NB4 (cell line): ENCODE data around the gene COX6A1.

Experiments used
- DNase-seq: peaks from one replicate; pipeline ENCODE4 v3.0.0; 2010; ENCODE audit warnings: low read depth
- H3K4me3 ChIP-seq: one replicate; pipeline ENCODE4 v1.5.1; 2011; ENCODE audit warnings: mild to moderate bottlenecking, low read depth, low read length, moderate library complexity
- MYC ChIP-seq: IDR thresholded peaks from 2 replicates; pipeline ENCODE4 v1.6.1; 2011; ENCODE audit warnings: low read depth, low read length
- POLR2A ChIP-seq: IDR thresholded peaks from 2 replicates; pipeline ENCODE4 v1.6.1; 2011; ENCODE audit warnings: mild to moderate bottlenecking; ENCODE audit not compliant: insufficient read length; ENCODE audit errors: extremely low read depth
- TF ChIP-seq, protein P1 (sequence below): IDR thresholded peaks from one replicate; pipeline ENCODE4 v1.5.1; 2012; ENCODE audit warnings: low read depth, low read length
- TF ChIP-seq, protein P2 (sequence below): IDR thresholded peaks from 2 replicates; pipeline ENCODE4 v1.6.1; 2011; ENCODE audit warnings: low read depth, low read length

COX6A1 gene

DNA sequence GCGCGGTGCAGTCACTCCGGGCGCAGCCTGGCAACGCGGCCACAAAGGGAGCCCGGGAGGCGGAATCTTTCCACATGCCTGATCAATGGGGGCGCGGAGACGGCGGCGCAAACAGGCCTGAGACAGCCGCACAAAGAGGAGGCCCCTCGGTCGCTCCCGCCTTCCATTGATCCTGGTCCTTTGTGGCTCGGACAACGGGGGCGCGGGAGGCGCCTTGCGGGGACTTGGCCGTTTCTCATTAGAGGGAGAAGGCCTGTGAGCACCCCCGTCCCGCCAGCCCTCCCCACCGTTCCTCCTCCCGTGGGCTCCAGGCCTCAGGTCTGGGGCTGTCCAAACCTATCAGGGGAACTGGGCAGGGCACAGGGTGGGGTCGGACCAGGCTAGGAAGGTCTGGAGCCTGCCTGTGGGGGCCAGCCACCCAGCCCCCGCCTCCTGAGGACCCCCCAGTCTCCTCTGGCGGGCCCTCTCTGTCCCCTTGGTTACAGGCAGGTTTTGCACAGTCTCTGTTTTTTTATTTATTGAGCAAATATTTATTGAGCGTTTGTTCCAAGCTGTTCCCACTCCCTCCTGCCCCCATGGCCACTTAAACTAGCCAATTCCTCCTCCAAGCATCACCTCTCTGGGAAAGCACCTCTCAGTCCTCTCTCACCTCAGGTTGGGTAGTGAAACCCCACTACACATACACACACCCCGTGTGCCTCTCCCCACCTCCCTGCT, 39.9 kb upstream of the COX6A1 start:
- DNase-seq, result no peak

DNA sequence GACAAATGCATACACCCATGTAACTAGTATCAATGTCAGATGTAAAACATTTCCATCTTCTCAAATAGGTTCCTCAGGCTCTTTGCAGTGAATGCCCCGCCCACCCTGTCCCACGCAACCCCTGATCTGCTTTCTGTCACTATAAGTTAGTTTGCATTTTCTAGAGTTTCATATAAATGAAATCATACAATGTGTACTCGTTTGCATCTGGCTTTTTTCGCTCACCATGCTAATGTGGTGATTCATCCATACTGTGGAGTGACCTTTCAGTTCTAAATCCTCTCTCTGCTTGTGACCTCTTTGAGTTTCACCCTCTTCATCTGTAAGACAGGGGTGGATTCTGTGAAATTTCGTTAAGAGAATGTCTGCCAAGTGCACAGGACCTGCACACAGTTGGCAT, 38.4 kb upstream of the COX6A1 start:
- H3K4me3 ChIP-seq, result no peak overlapping the region
- no peak for DNase-seq
- TF ChIP-seq, protein P1, sequence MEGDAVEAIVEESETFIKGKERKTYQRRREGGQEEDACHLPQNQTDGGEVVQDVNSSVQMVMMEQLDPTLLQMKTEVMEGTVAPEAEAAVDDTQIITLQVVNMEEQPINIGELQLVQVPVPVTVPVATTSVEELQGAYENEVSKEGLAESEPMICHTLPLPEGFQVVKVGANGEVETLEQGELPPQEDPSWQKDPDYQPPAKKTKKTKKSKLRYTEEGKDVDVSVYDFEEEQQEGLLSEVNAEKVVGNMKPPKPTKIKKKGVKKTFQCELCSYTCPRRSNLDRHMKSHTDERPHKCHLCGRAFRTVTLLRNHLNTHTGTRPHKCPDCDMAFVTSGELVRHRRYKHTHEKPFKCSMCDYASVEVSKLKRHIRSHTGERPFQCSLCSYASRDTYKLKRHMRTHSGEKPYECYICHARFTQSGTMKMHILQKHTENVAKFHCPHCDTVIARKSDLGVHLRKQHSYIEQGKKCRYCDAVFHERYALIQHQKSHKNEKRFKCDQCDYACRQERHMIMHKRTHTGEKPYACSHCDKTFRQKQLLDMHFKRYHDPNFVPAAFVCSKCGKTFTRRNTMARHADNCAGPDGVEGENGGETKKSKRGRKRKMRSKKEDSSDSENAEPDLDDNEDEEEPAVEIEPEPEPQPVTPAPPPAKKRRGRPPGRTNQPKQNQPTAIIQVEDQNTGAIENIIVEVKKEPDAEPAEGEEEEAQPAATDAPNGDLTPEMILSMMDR, result no peak
- TF ChIP-seq, protein P2, sequence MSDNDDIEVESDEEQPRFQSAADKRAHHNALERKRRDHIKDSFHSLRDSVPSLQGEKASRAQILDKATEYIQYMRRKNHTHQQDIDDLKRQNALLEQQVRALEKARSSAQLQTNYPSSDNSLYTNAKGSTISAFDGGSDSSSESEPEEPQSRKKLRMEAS, result no peak
- TF ChIP-seq POLR2A (no peak), MYC (no peak)

More for the DNA sequence above, 39.9 kb upstream of the COX6A1 start:
- TF ChIP-seq MYC (no peak), POLR2A (no peak)
- TF ChIP-seq, protein P2, result no peak
- TF ChIP-seq, protein P1, result no peak
- no peak overlapping the region for H3K4me3 ChIP-seq

DNA sequence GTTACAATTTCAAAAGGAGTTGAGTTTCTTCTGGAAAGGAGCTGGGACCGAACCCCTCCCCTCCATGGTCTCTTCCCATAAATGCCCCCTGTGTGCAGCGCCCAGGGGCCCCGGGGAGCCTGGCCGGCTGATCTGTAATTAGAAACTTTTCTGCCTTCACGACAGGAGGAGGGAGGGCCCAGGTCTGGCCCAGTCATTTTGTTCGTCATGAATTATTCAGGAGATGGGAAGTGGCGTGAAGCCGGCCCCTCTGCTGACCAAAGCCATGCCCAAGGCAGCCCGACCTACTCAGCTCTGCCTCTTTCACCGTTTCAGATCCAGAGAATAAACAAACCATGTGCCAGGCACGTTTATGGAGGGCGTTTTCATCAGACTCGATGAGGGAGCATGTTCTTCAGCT, 35.7 kb upstream of the COX6A1 start:
- TF ChIP-seq POLR2A, result no peak
- TF ChIP-seq, protein P1, result no peak
- TF ChIP-seq, protein P2, result no peak
- no peak for TF ChIP-seq MYC
- no peak overlapping the region for H3K4me3 ChIP-seq
- DNase-seq, result no peak

DNA sequence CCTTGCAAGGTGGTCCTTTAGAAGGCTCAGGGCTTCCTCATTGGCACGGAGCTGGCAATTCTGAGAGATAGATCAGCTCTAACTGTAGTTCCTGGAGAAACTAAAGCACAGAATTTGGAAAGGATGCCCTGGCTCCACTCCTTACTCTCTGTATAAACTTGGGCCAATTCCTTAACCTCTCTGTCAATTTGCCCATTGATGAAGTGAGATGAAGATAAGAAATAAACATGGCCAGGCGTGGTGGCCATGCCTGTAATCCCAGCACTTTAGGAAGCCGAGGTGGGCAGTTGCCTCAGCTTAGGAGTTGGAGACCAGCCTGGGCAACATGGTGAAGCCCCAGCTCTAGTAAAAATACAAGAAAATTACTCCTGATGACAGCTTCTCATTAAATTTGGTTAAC, 34.0 kb upstream of the COX6A1 start:
- DNase-seq, result no peak
- TF ChIP-seq POLR2A, result no peak
- TF ChIP-seq, protein P2, result no peak
- TF ChIP-seq, protein P1, result no peak
- TF ChIP-seq MYC, result no peak
- H3K4me3 ChIP-seq, result no peak overlapping the region

DNA sequence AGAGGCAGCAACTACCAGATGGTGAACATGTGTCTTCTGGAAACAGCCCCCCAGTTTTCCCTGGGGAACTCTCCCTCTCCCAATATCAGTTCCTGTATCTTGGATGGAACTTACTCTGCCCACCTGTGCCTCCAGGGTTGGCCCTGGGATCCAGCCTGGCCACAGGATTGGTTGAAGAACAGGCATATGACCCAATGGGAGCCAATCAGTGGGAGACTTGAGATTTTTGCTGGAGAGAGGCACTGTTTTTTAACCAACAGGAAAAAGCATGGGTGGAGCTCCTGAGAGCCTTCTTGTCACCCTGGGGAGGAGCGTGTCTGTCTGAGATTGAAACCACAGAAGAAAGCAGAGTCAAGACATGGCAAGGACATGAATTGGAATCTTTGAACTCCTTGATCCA, 33.6 kb upstream of the COX6A1 start:
- TF ChIP-seq POLR2A, result no peak
- TF ChIP-seq, protein P1, result no peak
- TF ChIP-seq, protein P2, result no peak
- TF ChIP-seq MYC, result no peak
- DNase-seq, result no peak
- H3K4me3 ChIP-seq, result no peak overlapping the region
